Measurements from ENCODE around the gene HYLS1. TPM values are rescaled to one million over a fixed set of nuclear protein-coding genes. Genes with fewer than 3 reads are reported as not detected.

HYLS1 gene
- total and polyA plus RNA-seq, 9 of the 15 experiments (the other 6 are each of a cell fraction or from before 2014, with no cell fraction given), result 2.7 to 8.2 (median 4.8) TPM

DNA sequence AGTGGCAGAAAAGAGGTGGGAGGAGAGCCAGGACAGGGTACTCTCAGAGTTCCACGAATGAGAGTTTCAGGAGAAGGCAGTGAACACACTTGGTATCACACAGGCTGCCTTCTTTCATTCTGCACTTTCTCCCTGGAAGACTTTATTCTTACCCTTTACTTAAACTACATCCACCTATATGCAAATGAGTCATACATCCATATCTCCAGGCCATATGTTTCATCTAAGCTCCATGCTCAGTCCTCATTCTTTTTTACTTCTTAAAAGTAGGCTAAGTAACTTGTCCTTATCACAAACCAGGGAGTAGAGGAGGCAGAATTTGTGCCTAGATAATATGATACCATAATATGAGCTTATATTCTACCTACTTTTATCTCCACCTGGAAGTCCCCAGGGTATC, 6.2 kb upstream of the HYLS1 start (continued):
- no peak for TF ChIP-seq FOS (IDR thresholded peaks at IDR 0.05; ENCODE audit: extremely low read depth, insufficient read length)
- TF ChIP-seq, protein P1, sequence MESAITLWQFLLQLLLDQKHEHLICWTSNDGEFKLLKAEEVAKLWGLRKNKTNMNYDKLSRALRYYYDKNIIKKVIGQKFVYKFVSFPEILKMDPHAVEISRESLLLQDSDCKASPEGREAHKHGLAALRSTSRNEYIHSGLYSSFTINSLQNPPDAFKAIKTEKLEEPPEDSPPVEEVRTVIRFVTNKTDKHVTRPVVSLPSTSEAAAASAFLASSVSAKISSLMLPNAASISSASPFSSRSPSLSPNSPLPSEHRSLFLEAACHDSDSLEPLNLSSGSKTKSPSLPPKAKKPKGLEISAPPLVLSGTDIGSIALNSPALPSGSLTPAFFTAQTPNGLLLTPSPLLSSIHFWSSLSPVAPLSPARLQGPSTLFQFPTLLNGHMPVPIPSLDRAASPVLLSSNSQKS (CRISPR knock-in tag; IDR thresholded peaks at IDR 0.05), result no peak
- no peak for TF ChIP-seq NFE2L1 (tag; IDR thresholded peaks at IDR 0.05; ENCODE audit: borderline replicate concordance, low read depth)
- TF ChIP-seq TCF3 (CRISPR knock-in tag; IDR thresholded peaks at IDR 0.05), result peak; percentile 20; the same call in 1 of the 2 replicates
- TF ChIP-seq STAT5A (IDR thresholded peaks at IDR 0.05; ENCODE audit: borderline replicate concordance, low read length), result no peak
- no peak for TF ChIP-seq ZNF212 (CRISPR knock-in tag; IDR thresholded peaks at IDR 0.05)
- TF ChIP-seq, protein P2, sequence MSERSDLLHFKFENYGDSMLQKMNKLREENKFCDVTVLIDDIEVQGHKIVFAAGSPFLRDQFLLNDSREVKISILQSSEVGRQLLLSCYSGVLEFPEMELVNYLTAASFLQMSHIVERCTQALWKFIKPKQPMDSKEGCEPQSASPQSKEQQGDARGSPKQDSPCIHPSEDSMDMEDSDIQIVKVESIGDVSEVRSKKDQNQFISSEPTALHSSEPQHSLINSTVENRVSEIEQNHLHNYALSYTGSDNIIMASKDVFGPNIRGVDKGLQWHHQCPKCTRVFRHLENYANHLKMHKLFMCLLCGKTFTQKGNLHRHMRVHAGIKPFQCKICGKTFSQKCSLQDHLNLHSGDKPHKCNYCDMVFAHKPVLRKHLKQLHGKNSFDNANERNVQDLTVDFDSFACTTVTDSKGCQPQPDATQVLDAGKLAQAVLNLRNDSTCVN (CRISPR knock-in tag; IDR thresholded peaks at IDR 0.05), result no peak

DNA sequence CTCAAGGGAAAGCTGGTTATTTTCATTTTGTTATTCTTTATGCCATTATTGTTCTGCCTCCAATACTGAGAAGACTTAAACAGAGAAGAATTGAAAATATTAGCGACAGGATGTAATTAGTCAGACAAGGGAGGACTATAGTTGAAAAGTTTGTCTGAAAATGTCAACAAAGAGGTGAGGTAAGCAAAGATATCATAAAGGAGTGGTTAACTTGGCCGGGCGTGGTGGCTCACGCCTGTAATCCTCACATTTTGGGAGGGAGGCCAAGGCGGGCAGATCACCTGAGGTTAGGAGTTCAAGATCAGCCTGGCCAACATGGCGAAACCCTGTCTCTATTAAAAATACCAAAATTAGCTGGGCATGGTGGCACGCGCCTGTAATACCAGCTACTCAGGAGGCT, 4.1 kb upstream of the HYLS1 start:
- POLR2A ChIA-PET, result no interaction called here
- Histone ChIP-seq H3K9ac (ENCODE audit: insufficient read depth in 1 of 2, low read depth in 2 of 2, low read length in 2 of 2) (no peak overlapping the region), H3K4me2 (ENCODE audit: insufficient read depth, low read length) (no peak overlapping the region), H3K4me1 (replicated peaks in 1 of 2; ENCODE audit: control insufficient read depth in 2 of 2, insufficient read depth in 2 of 2, low read length in 2 of 2) (peaks cover 3 to 17% of the 10 kb centered on the region in 2 experiments; a peak in 4 of 5 replicates), H4K20me1 (replicated peaks; ENCODE audit: control insufficient read depth, insufficient read depth, low read length) (no peaks in the 10 kb centered on the region), H2AFZ (ENCODE audit: low read depth, low read length) (no peak overlapping the region), H3K9me1 (ENCODE audit: control insufficient read depth, insufficient read depth, low read length) (no peaks in the 10 kb centered on the region), H3K4me3 (no peak overlapping the region), H3K27ac (ENCODE audit: extremely low read depth, low read depth, low read length) (no peak overlapping the region), H3K79me2 (ENCODE audit: control insufficient read depth, insufficient read depth, low read length) (no peaks in the 10 kb centered on the region), H3K36me3 (ENCODE audit: control insufficient read depth, insufficient read depth, low read length) (no peaks in the 10 kb centered on the region), H3K27me3 (ENCODE audit: control insufficient read depth in 2 of 2, insufficient read depth in 2 of 2, low read length in 2 of 2) (peaks cover 0 to 5% of the 10 kb centered on the region in 2 experiments; a peak in 2 of 5 replicates), H3K9me3 (replicated peaks; ENCODE audit: control insufficient read depth, insufficient read depth, low read depth, low read length) (no peaks in the 10 kb centered on the region)
- WGBS (ENCODE audit: insufficient coverage, low coverage, missing lambda C conversion rate), result 32% methylated on average over 8 of the region's 8 CpGs
- FAIRE-seq (no peak), DNase-seq (ENCODE audit: extremely low read depth in 1 of 4, low spot score in 3 of 4) (no peak), ATAC-seq (no peak)
- CTCF ChIA-PET (ENCODE audit: low intra/inter-chr PET ratio), result no interaction called here
- in situ Hi-C loops (cut with MboI), result loop anchor here (25.0 kb wide), 1 partner anchor 921 kb away; the partner anchor contains the start of gene CCDC15
- intact Hi-C loops (cut with micrococcal nuclease), result no loop called here
- BruUV-seq (replicated peaks), result no TSS peak
- no peak for TF ChIP-seq ZNF77 (CRISPR knock-in tag; IDR thresholded peaks at IDR 0.05)
- no peak for TF ChIP-seq SIN3A (IDR thresholded peaks at IDR 0.05; ENCODE audit: borderline replicate concordance in 2 of 2, control insufficient read depth in 1 of 2, low read depth in 2 of 2, low read length in 2 of 2)
- TF ChIP-seq ZNF324 (CRISPR knock-in tag; IDR thresholded peaks at IDR 0.05), result no peak
- TF ChIP-seq SNIP1 (IDR thresholded peaks at IDR 0.05; ENCODE audit: low read depth), result no peak
- no peak for TF ChIP-seq SMARCC2 (IDR thresholded peaks at IDR 0.05; ENCODE audit: low read depth)
- TF ChIP-seq SMARCB1 (IDR thresholded peaks at IDR 0.05; ENCODE audit: insufficient read length, low read depth), result no peak
- no peak for TF ChIP-seq PHB2 (IDR thresholded peaks at IDR 0.05; ENCODE audit: low read depth)
- no peak for TF ChIP-seq BRD9 (IDR thresholded peaks at IDR 0.05; ENCODE audit: low read depth, partially characterized antibody)
- no peak for TF ChIP-seq TBP (optimal IDR thresholded peaks at IDR 0.05; ENCODE audit: low read depth, low read length)
- no peak for TF ChIP-seq POLR2H (tag; IDR thresholded peaks at IDR 0.05; ENCODE audit: low read depth)
- no peak for TF ChIP-seq ZNF3 (CRISPR knock-in tag; IDR thresholded peaks at IDR 0.05)
- TF ChIP-seq HOXB6 (CRISPR knock-in tag; IDR thresholded peaks at IDR 0.05; ENCODE audit: borderline replicate concordance), result no peak

Measured in K562 (cell line).